SK-N-SH (cell line): ENCODE measurements around the gene POLR1A. TPM values are rescaled to one million over a fixed set of nuclear protein-coding genes. Genes with fewer than 3 reads are reported as not detected.

Source experiments
- CTCF ChIA-PET: fragments of 300-600, 350-600 bp; formaldehyde crosslinking; extraction: SDS; loops from one replicate; lab custom pipeline; 2021; lab: Yijun Ruan, JAX
- POLR2A ChIA-PET: fragments of 350-600 bp; sonication (Branson Sonifier 250); formaldehyde crosslinking; extraction: SDS; loops from one replicate; lab custom pipeline; 2020; ENCODE audit warnings: antibody characterized with exemption, inconsistent platforms; lab: Yijun Ruan, JAX
- DNase-seq: peaks from one replicate; pipeline ENCODE4 v3.0.0; 2012
- H2AFZ ChIP-seq: fragments of 200-600 bp; sonication (generic); 2 replicates; pipeline ENCODE4 v1.8.1; 2016; ENCODE audit warnings: antibody characterized with exemption, mild to moderate bottlenecking, low read depth
- H3F3A ChIP-seq: fragments of 200-600 bp; sonication (generic); replicated peaks from 2 replicates; pipeline ENCODE3; 2016; ENCODE audit warnings: antibody characterized with exemption, mild to moderate bottlenecking; ENCODE audit not compliant: insufficient read depth
- H3K27ac ChIP-seq, 2 experiments: fragments of 200-500 bp in 1 of 2; fragments of 200-600 bp in 1 of 2; sonication (Bioruptor generic) in 1 of 2; sonication (generic), shearing (Covaris generic) in 1 of 2; 2 replicates each; pipeline versions ENCODE4 v1.5.1 to v1.6.1; 2014 to 2016; ENCODE audit warnings: low read depth in 2 of 2, inconsistent platforms in 1 of 2, low read length in 1 of 2, mild to moderate bottlenecking in 1 of 2, mixed read lengths in 1 of 2
- H3K27me3 ChIP-seq: fragments of 200-600 bp; sonication (generic), shearing (Covaris generic); 2 replicates; pipeline ENCODE4 v1.6.1; 2016; ENCODE audit warnings: mixed run types; ENCODE audit not compliant: insufficient read depth
- H3K36me3 ChIP-seq, 2 experiments: fragments of 200-500 bp in 1 of 2; fragments of 200-600 bp in 1 of 2; sonication (Bioruptor generic) in 1 of 2; sonication (generic) in 1 of 2; replicated peaks in 1 of 2; 2 replicates each; pipeline versions ENCODE3 to v1.5.1; 2014 to 2016; ENCODE audit warnings: low read length in 1 of 2, mild to moderate bottlenecking in 1 of 2; ENCODE audit not compliant: insufficient read depth in 2 of 2, control insufficient read depth in 1 of 2
- H3K4me1 ChIP-seq, 2 experiments: fragments of 200-500 bp in 1 of 2; fragments of 200-600 bp in 1 of 2; sonication (Bioruptor generic) in 1 of 2; sonication (generic), shearing (Covaris generic) in 1 of 2; 2 replicates each; pipeline versions ENCODE4 v1.5.1 to v1.6.1; 2014 to 2016; ENCODE audit warnings: low read depth in 1 of 2, low read length in 1 of 2, mixed run types in 1 of 2; ENCODE audit not compliant: insufficient read depth in 2 of 2, control insufficient read depth in 1 of 2
- H3K4me2 ChIP-seq: fragments of 200-600 bp; sonication (generic), shearing (Covaris generic); 2 replicates; pipeline ENCODE4 v1.6.1; 2017; ENCODE audit warnings: mixed run types
- H3K4me3 ChIP-seq, 2 experiments: fragments of 200-500 bp in 1 of 2; fragments of 200-600 bp in 1 of 2; sonication (Bioruptor generic) in 1 of 2; sonication (generic), shearing (Covaris generic) in 1 of 2; 2 replicates each; pipeline versions ENCODE4 v1.5.1 to v1.8.1; 2014 to 2016; ENCODE audit warnings: low read depth in 2 of 2, inconsistent platforms in 1 of 2, low read length in 1 of 2, mild to moderate bottlenecking in 1 of 2, mixed read lengths in 1 of 2, moderate library complexity in 1 of 2
- H3K79me2 ChIP-seq: fragments of 200-600 bp; sonication (generic); 2 replicates; pipeline ENCODE4 v1.8.1; 2017; ENCODE audit warnings: mild to moderate bottlenecking; ENCODE audit not compliant: insufficient read depth
- H3K9ac ChIP-seq: fragments of 200-600 bp; sonication (generic); 2 replicates; pipeline ENCODE4 v1.6.1; 2017; ENCODE audit warnings: mixed run types
- H3K9me2 ChIP-seq: fragments of 200-600 bp; sonication (generic); 2 replicates; pipeline ENCODE4 v1.6.1; 2017; ENCODE audit warnings: mixed run types
- H3K9me3 ChIP-seq: fragments of 200-600 bp; sonication (generic); 2 replicates; pipeline ENCODE4 v1.6.1; 2017; ENCODE audit warnings: mixed run types, mild to moderate bottlenecking, moderate library complexity
- H4K20me1 ChIP-seq: fragments of 200-600 bp; sonication (generic); 2 replicates; pipeline ENCODE4 v1.6.1; 2017; ENCODE audit warnings: mild to moderate bottlenecking, mixed run types; ENCODE audit not compliant: insufficient read depth
- EP300 ChIP-seq, 2 experiments: IDR thresholded peaks; 2 replicates each; pipeline versions ENCODE4 v1.4.0 to v1.6.1; 2012; ENCODE audit warnings: borderline replicate concordance in 1 of 2, low read depth in 1 of 2, low read length in 1 of 2
- EZH2phosphoT487 ChIP-seq: fragments of 200-600 bp; sonication (generic); IDR thresholded peaks from 2 replicates; pipeline ENCODE4 v1.6.1; 2017; ENCODE audit warnings: low read depth, mixed run types, mild to moderate bottlenecking, antibody characterized with exemption, moderate library complexity, borderline replicate concordance
- FOXM1 ChIP-seq: IDR thresholded peaks from 2 replicates; pipeline ENCODE4 v1.4.0; 2012; ENCODE audit warnings: low read depth, mild to moderate bottlenecking
- GATA2 ChIP-seq: sonication (generic); formaldehyde crosslinking; IDR thresholded peaks from 2 replicates; pipeline ENCODE4 v1.5.0; 2020; ENCODE audit warnings: mild to moderate bottlenecking, missing genetic modification reagents
- JUND ChIP-seq: IDR thresholded peaks from 2 replicates; pipeline ENCODE4 v1.4.0; 2012
- MXI1 ChIP-seq: IDR thresholded peaks from 2 replicates; pipeline ENCODE4 v1.6.1; 2012; ENCODE audit warnings: mild to moderate bottlenecking, low read depth, low read length, improper control_type of control experiment
- POLR2AphosphoS5 ChIP-seq: IDR thresholded peaks from 2 replicates; pipeline ENCODE4 v1.6.1; 2012; ENCODE audit warnings: low read depth, low read length
- RAD21 ChIP-seq: IDR thresholded peaks from 2 replicates; pipeline ENCODE4 v1.6.1; 2012; ENCODE audit warnings: mild to moderate bottlenecking, low read length
- RFX5 ChIP-seq: IDR thresholded peaks from 2 replicates; pipeline ENCODE4 v1.6.1; 2012; ENCODE audit warnings: mild to moderate bottlenecking, improper control_type of control experiment, low read length
- SMC3 ChIP-seq: IDR thresholded peaks from 2 replicates; pipeline ENCODE4 v1.6.1; 2012; ENCODE audit warnings: low read depth, low read length, improper control_type of control experiment
- TAF1 ChIP-seq: IDR thresholded peaks from 2 replicates; pipeline ENCODE4 v1.6.1; 2012; ENCODE audit warnings: low read depth, mild to moderate bottlenecking, low read length, moderate library complexity, borderline replicate concordance
- TCF12 ChIP-seq: IDR thresholded peaks from 2 replicates; pipeline ENCODE4 v1.4.0; 2012
- TEAD4 ChIP-seq: IDR thresholded peaks from 2 replicates; pipeline ENCODE4 v1.4.0; 2012; ENCODE audit warnings: mild to moderate bottlenecking, borderline replicate concordance; ENCODE audit not compliant: insufficient read depth
- YY1 ChIP-seq: IDR thresholded peaks from 2 replicates; pipeline ENCODE4 v1.4.0; 2012; ENCODE audit warnings: low read depth, mild to moderate bottlenecking
- WGBS: methylation state at CpG from one replicate; pipeline ENCODE4 v1.1.6; 2017; ENCODE audit warnings: low lambda C conversion rate; 5-methylcytosine and 5-hydroxymethylcytosine counted together
- polyA plus RNA-seq, 3 experiments: library from polyadenylated mRNA; depleted of rRNA; stranded (reverse); fragments of >200 nt; gene quantifications; 2 replicates each; pipeline ENCODE4 v1.2.3, GENCODE V29; 2012
- TF ChIP-seq, protein P1 (sequence below): fragments of 200-600 bp; sonication (generic); IDR thresholded peaks from 2 replicates; pipeline ENCODE4 v1.6.1; 2017; ENCODE audit warnings: antibody characterized with exemption, mild to moderate bottlenecking, moderate library complexity
- TF ChIP-seq, protein P2 (sequence below): IDR thresholded peaks from 2 replicates; pipeline ENCODE4 v1.4.0; 2012; ENCODE audit warnings: low read depth, borderline replicate concordance

The POLR1A gene
- polyA plus RNA-seq, 1 of the 3 experiments (the other 2 are of a cell fraction), result 6.1 TPM

DNA sequence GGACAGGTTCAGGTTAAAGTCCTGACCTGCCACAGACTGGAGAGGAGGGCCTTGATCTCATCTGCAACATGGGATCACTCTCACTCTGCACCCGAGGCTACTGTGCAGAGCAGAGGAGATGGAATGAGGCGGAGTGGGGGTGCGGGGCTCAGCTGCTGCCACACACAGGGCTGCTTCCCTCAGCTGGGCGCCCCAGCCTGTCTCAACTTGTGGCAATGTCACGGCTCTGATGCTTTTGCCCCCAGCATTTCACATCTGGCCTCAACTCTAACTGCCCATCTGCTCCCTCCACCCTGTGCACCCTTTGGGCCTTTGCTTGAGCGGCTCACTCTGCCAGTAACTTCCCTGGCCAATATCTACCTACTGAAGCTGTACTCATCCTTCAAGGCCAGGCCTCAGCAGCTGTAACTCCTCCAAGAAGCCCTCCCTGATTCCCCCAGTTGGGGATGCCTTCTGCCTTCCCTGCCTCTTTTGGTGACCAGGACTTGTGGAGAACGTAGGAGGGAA lies 70.3 kb downstream of the POLR1A start:
- ChIA-PET CTCF (interaction anchor here (0.9 to 4.8 kb wide), 7 partner anchors 12 to 306 kb away, joined by 3 to 17 read pairs (median 4); partner anchors contain the start of gene ST3GAL5), POLR2A (no interaction called here)
- peak overlapping the region in 1 of 2 experiments; percentile 44; a peak in 2 of 4 replicates for H3K27ac ChIP-seq
- H3K4me2 ChIP-seq, result no peak overlapping the region
- TF ChIP-seq EP300 (IDR thresholded peaks at IDR 0.05; ENCODE audit: borderline replicate concordance in 1 of 2, low read depth in 1 of 2, low read length in 1 of 2) (no peak), TCF12 (no peak), POLR2AphosphoS5 (no peak), RFX5 (no peak), TAF1 (no peak), JUND (no peak), EZH2phosphoT487 (no peak), RAD21 (no peak), GATA2 (no peak), MXI1 (no peak), YY1 (no peak), TEAD4 (no peak), SMC3 (no peak)
- TF ChIP-seq, all 33 proteins: peak for 0
- peaks cover 11 to 36% of the 10 kb centered on the region in 2 experiments for H3K4me1 ChIP-seq
- no peak for DNase-seq
- no peaks in the 10 kb centered on the region for H3K79me2 ChIP-seq
- H3K9me3 ChIP-seq, result no peaks in the 10 kb centered on the region
- no peaks in the 10 kb centered on the region for H3F3A ChIP-seq
- H2AFZ ChIP-seq, result no peak overlapping the region
- 92% methylated on average over 7 of the region's 7 CpGs for WGBS
- peaks cover 10 to 68% of the 10 kb centered on the region in 2 experiments for H3K36me3 ChIP-seq
- no peak overlapping the region for H3K4me3 ChIP-seq
- no peak overlapping the region for H3K9ac ChIP-seq
- no peaks in the 10 kb centered on the region for H3K27me3 ChIP-seq
- no peaks in the 10 kb centered on the region for H3K9me2 ChIP-seq
- no peaks in the 10 kb centered on the region for H4K20me1 ChIP-seq

DNA sequence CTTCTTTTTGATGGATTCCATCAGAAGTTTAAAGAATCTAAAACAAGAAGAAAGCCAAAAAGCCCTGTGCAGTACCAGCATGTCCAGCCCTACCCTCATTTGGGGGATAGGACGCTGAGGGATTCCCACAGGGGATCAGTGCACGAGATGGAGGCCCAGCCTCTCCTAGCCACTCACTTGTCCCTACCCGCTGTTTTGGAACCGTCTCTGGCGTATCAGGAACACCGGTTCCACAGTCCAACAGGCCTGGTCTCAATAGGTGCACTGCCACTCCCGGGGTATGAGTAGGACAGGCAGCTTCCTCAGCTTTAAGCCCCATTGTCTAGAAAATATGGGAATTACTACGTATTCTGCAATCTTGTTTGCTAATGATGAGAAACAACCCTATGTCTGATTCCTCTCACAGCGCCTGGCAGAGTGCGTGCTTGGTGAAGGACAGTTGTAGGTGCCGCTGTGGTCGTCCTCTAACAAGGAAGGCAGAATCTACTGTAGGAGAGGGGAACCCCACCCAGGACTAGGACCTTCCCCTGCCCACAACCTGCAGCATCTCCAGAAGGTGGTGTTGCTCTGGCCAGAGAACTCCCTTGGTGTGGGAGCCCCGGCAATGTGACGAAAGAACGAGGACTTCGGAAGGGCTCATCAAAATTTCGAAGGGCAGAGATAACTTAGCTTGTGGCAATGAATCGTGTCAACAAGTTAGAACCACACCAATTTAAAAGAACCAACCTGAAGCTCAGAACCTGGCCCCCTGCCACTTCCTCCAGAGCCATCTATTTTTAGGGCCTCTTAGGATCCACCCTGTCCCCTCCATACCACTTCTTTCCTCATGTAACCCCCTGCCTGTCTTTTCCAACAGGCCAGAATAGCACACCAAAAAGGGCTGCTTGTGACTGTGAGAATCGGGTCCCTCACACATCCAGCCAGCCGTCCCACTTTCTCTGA lies 71.7 kb downstream of the POLR1A start:
- no peaks in the 10 kb centered on the region for H3K9me2 ChIP-seq
- no peaks in the 10 kb centered on the region for H3K27me3 ChIP-seq
- ChIA-PET POLR2A (no interaction called here), CTCF (interaction anchor here (0.8 to 4.8 kb wide), 7 partner anchors 34 to 355 kb away, joined by 3 to 17 read pairs (median 4); partner anchors contain the start of gene ST3GAL5)
- H3K79me2 ChIP-seq, result no peaks in the 10 kb centered on the region
- peaks cover 7 to 63% of the 10 kb centered on the region in 2 experiments for H3K36me3 ChIP-seq
- H3K9me3 ChIP-seq, result no peaks in the 10 kb centered on the region
- TF ChIP-seq, protein P1, sequence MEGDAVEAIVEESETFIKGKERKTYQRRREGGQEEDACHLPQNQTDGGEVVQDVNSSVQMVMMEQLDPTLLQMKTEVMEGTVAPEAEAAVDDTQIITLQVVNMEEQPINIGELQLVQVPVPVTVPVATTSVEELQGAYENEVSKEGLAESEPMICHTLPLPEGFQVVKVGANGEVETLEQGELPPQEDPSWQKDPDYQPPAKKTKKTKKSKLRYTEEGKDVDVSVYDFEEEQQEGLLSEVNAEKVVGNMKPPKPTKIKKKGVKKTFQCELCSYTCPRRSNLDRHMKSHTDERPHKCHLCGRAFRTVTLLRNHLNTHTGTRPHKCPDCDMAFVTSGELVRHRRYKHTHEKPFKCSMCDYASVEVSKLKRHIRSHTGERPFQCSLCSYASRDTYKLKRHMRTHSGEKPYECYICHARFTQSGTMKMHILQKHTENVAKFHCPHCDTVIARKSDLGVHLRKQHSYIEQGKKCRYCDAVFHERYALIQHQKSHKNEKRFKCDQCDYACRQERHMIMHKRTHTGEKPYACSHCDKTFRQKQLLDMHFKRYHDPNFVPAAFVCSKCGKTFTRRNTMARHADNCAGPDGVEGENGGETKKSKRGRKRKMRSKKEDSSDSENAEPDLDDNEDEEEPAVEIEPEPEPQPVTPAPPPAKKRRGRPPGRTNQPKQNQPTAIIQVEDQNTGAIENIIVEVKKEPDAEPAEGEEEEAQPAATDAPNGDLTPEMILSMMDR, result no peak
- TF ChIP-seq EZH2phosphoT487 (no peak), TEAD4 (no peak), RAD21 (no peak), FOXM1 (no peak)
- TF ChIP-seq, protein P2, sequence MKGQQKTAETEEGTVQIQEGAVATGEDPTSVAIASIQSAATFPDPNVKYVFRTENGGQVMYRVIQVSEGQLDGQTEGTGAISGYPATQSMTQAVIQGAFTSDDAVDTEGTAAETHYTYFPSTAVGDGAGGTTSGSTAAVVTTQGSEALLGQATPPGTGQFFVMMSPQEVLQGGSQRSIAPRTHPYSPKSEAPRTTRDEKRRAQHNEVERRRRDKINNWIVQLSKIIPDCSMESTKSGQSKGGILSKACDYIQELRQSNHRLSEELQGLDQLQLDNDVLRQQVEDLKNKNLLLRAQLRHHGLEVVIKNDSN, result no peak
- no peak for DNase-seq
- H3K4me1 ChIP-seq, result peaks cover 11 to 36% of the 10 kb centered on the region in 2 experiments
- H3F3A ChIP-seq, result no peaks in the 10 kb centered on the region
- H3K9ac ChIP-seq, result no peak overlapping the region
- WGBS, result 96% methylated on average over 20 of the region's 20 CpGs
- H4K20me1 ChIP-seq, result no peaks in the 10 kb centered on the region
- no peak overlapping the region for H3K27ac ChIP-seq
- no peak overlapping the region for H3K4me3 ChIP-seq
- no peak overlapping the region for H3K4me2 ChIP-seq
- H2AFZ ChIP-seq, result no peak overlapping the region
